ENCODE results near the gene HESX1.

Gene HESX1

DNA sequence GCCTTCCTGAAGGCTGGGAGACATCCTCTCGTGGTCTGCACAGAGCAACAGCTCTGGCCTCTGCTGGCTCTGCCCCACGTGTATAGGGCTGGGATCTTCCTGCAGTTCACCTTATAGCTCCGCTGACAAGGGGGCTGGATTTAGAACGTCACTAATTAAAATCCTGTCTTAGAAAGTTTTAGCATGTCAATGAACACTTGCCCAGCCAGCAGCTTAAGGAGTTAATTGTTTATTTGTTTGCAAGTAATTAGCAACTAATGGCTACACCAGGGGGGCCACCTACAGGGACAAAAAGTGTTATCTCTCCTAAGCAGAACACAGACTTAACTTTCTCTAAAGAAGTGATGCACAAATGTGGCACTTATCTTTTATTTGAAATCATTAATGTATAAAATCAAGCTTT, at the start of gene HESX1:
Gene HESX1 (minus strand): TSS at position 84 of the 403 bp plus-strand sequence. CDS start 60 bp downstream, at position 24.
- DNase-seq: no peak

DNA sequence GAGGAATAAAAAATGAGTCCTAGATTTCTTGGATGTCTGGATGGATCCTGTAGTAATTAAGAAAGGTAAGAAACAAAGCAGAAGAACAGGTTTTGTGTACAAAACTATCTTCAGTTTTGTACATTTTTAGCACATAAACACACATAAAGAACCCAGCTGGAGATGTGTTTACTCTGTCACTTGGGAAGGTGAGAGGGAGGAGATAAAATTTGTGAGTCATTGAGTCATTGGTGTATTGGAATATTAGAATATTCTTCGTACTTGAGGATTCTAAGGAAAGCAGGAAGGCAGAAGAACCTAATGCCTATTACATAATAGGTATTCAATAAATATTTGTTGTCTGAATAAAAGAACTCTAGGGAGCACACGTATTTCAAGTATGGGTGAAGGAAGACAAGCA, 45.2 kb upstream of the HESX1 start:
- DNase-seq: no peak

DNA sequence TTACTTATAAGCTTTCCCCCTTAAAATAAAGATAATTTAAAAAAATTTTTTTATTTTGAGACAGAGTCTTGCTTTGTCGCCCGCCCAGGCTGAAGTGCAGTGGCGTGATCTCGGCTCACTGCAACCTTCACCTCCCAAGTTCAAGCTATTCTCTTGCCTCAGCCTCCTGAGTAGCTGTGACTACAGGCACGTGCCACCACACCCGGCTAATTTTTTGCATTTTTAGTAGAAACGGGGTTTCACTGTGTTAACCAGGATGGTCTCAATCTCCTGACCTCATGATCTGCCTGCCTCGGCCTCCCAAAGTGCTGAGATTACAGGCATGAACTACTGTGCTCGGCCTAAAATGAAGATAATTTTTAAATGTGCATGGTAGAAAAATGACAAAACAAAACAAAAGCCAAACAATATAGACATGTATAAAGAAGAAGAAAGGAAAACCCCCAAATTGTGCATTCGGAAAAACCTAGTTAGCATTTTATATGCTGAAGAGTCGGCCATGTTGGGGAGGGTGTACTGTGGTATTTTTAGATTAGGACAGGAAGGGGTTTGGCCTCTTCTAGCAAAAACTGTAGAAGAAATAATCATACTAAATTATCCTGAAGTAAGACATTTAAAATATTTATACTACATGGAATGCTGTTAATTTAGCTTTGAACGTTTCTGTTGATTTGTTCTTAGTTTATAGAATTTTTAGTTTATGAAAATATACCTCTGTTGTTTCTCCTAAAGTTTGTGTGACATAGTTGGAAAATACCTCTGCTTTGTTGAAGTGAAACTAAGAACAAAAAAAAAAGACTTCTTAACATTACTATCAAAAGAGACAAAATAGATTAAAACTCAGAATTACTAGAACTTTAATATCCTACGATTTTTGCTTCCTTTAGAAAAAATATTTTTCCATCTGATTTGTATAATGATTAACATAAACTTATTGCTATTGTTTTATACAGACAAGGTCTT, 35.1 kb upstream of the HESX1 start:
- DNase-seq: no peak

DNA sequence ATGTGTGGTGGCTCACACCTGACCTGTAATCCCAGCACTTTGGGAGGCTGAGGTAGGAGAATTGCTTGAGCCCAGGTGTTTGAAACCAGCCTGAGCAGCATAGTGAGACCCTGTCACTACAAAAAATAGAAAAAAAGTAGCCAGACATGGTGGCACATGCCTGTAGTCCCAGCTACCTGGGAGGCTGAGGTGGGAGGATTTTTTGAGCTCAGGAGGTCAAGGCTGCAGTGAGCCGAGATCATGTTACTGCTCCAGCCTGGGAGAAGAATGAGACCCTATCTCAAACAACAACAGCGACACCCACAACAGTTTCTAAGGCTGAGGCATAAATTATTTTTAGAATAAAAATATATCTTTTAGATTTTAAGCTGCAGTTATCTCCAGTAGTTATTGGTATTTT, 34.0 kb upstream of the HESX1 start:
- DNase-seq: no peak

DNA sequence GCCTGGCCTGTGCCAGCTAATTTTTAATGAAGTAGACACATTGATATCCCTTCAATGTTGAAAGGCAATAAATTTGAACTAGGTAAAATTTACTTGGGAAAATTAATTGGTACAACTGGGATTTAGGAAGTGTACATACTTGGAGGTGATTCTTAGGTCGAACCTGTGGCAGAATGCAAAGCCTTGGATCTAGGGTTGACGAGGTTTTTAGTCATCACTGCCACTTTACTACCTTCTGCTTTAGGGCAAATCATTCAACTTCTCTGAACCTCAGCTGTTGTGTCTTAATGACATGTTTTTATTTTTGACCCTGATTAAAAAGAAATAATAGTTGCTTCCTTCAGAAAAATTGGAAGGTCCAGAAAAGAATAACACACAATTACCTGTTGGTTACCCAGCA, 30.2 kb upstream of the HESX1 start:
- no peak for DNase-seq

DNA sequence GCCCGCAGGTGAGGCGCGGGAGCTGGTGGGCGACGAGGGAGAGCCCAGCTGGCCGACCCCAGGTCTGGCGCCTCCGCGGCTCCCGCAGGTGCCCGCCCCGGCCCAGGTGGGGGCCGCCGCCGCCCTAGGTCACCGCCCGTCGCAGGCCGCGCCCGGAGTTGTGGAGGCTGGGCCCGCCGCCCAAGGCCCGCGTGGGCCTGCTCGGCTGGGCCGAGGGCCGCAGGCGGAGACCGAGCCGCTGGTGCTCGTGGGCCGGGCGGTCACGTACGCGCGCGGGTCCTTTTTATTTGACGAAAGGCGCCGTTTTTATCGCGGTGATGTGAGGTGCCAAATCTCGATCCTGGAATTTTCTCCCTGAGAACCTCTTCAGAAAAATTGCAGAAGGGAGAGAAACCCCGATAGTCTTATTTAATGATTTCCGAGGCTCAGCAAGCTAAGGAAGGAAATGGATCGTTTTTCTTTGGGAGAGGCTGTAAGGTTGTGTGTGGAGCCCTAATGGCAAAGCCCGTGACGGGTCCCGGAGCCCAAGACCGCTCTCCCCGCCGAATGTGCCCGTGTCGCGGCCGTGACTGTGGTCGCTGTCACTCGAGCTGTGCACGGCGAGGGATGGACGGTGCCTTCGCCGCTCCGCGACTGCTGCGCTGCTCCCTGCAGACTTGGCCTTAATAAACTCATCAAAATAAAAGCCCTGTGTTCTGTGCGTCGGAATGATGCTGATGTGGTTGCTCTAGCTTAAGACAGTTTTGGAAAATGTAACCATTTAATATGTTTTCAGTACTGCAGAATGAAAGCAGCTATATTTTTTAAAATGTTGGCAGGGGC, 28.4 kb upstream of the HESX1 start:
- DNase-seq: no peak

DNA sequence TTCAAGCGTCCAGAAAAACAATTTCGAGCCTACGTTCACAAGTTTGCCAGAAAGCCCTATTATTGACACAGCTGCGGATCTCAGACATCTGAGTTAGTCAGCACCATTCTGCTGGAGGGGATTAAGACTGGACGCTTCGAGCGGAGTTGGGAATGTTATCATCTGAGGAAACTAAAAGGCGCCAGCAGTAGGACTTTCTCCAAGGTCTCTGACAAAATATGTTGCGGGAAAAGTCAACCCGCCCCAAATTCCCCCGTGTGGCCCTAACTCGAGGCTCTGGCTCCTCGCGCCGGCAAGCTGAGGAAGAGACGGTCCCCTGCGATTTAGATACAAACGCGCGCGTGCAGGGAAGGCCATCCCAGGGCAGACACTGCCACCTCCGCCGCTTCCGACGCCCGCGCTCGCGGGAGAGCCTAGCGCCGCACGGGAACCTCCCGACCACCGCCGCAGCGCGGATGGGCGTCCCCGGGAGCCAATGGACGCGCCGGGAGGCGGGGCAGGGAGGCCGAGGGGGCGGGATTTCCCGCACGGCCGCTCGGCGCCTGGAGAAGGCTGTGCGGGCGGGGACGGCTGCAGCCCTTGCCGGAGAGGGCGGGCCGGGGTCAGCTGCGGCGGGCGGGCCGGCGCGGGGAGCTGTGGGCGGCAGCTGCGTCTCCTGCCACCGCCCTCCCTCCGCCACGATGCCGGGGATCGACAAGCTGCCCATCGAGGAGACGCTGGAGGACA, 27.6 kb upstream of the HESX1 start, which contains the start of gene APPL1:
Gene APPL1 (plus strand): TSS at position 526 of the 726 bp plus-strand sequence. CDS start 155 bp downstream, at position 681.
- peak; percentile 64 for DNase-seq

DNA sequence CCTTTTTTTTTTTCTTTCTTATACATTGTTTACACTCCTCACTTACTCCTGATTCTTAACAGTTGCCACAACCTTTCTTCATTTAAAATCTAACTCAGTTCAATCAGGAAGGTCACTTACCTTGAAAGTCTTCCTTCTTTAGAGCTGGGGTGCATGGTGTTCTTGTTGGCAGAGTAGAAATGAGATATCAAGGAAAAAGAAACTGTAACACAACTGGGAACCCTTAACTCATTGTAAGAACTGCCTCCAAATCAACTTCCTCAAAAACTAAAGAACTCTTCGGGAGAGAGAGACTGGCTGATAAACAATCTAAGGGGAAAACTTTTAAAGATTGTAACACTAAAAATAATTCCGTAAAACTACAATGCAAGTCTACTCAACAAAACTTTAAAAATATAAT, 26.4 kb upstream of the HESX1 start:
- DNase-seq: no peak

DNA sequence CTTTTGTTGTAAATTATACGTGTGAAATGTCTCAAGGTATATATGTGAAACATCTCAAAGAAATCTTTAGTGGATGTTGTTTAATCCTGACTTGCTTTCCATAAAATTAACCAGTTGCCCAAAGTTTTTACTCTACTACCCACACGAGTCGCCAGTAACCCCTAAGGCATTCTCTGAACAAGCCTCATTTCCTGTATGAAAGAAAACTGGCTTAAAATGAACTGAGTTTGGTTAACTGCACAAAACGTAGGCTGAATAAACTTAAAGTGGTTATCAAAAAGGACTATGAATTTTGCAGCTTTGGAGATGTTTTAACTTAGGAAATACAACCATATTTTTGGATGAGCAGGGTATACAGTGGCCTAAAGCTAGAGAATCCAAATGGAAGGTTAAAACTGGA, 25.1 kb upstream of the HESX1 start:
- DNase-seq: no peak

DNA sequence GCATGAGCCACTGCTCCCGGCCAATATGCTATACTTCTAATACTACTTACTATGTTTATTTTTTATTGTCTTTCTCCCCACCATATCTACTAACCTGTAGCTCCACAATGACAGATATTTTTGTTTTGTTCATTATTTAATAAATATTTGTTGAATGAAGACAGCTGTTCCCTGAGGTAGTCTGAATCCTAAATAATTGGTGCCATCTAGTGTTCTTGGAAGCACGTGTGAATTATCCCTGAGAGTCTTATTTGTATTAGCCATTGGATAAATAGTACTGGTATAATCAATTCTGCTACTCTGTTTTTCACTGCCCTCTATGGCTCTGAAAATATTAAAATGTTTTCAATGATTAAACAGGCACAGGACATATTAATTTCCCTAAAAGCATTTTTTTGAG, 22.1 kb upstream of the HESX1 start:
- no peak for DNase-seq

DNA sequence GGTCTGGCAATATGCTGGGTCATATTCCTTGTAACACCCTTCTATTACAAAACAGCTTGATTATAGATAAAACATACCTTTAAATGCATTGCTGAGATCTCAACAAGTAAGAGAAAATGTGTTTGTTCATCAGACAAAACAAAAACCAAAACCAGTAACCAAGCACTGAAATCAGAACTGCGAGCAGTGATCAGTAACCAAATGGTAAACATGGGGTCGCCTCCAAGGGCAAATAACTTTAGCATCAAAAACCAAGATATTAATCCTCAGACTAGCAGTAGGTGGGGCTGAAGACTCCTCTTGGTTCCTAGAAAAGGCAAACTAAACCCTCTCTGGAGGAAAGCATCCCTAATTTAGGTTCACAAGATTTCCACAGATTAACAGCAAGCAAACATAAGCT, 6.6 kb upstream of the HESX1 start:
- no peak for DNase-seq

DNA sequence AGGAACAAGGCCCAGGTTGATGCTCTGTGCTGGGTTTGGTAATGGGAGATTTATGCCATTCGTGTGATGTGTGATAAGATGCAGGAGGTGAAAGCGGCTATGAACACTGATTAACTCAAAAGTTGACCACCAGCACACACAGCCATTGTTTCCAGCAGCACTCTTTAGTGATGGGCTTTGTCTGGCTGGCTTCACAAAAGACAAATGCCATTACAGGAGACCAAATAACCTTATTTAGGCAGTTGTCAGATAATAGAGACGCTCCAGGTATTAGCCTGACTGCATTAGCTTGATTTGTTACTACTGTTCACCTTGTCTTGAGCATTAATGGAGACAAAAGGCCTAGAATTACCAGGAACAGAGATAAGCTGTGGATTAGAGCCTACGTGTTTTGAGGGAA, 5.1 kb downstream of the HESX1 start:
- no peak for DNase-seq

DNA sequence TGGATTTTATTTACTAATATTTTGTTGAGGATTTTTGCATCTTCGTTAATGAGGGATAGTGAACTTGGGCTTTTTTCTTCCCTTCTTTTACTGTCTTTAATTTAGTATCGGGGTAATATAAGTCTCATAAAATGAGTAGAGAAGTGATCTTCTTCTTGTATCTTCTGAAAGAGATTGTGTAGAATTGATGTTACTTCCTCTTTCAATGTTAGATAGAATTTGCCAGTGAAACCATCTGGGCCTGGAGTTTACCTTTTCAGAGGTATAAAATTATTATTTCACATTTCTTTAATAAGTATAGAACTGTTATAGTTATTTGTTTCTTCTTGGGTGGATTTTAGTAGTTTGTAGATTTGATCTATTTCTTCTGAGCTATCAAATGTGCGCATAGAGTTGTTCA, 7.8 kb downstream of the HESX1 start:
- DNase-seq: no peak

DNA sequence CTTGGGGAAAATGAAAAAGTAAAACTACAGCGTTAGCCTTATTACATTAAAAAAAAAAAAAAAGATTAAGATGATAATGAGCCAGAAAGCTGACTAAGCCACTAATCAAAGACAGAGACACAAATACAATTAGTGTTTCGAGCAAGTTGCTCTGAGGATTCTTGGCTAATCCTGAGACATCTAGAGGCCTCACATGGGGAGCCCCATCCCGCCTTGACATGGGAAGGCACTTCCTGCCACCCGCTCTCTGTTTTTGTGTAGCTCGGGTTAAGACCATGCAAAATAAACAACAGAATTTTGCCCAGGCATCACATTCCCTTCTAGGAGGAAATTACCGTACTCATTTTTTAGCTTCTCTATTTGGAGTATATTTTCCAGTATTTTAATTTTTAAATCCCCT, 15.3 kb downstream of the HESX1 start:
- no peak for DNase-seq

DNA sequence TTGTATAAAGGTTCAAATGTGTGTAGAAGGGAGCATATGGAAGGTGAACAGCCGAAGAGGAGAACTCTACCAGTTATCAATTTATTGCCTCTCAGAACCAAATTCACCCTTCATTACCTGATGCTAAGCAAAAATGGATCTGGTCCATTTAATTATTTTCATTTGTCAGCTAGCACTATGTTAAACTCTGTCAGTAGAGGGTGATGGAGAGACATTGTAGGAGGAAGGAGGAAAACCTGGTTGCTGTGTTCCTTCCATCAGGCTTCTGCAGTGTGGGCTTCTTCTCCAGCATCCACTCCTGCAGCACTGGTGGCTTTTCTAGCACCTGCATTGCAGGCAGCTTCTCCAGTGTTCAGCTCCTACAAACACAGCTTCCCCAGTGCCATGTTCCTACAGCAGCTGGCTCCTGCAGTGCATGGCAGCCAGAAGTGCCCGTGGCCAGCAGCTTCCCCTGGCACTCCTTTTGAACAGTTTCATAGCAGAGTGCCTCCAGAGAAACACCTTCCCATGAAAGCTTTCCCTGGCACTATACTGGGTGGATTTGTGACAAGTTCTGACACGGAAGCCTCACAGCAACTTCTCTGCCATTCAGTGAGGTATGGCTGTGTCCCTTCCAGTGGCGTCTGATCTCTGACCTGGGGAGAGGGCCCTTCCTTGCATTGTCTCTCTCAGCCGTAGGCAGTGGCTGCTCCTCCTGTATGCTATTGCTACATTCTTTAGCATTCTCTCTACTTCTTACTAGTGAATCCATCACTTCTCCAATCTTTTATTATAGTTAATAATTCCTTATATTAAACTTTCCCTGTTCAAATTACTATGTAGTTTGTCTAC, 20.0 kb downstream of the HESX1 start:
- DNase-seq: peak; percentile 5

DNA sequence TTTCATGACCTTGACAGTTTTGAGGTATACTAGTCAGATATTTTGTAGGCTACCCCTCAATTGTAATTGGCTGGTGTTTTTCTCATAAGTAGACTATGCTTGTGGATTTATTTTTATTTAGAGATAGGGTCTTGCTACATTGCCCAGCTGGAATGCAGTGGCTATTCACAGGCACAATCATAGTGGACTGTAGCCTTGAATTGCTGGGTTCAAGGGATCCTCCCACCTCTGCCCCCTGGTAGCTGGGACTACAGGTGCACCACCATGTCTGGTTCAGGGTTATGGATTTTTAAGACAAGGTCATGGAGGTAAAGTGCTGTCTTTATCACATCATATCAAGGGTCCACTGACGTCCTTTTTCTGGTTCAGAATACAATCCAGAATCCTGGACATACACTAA, 23.7 kb downstream of the HESX1 start:
- no peak for DNase-seq

DNA sequence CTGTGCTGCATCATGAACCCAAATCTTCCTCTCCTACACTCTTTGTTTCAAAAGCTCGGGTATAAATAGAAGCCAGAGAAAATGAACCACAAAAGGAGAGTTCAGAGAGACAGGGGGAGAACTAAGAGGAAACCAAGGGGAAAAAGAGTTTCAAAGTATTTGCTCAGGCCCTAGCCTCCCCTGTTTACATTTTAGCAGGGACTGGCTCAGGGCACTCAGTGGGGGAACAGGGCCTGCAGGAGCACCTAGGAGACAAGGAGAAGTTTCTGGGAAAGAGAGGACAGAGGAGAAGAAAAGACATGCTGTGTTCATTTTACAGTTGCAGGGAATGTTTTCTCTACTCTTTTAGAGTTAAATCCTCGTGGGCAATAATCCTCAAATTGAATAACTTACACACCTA, 26.1 kb downstream of the HESX1 start:
- DNase-seq: no peak

DNA sequence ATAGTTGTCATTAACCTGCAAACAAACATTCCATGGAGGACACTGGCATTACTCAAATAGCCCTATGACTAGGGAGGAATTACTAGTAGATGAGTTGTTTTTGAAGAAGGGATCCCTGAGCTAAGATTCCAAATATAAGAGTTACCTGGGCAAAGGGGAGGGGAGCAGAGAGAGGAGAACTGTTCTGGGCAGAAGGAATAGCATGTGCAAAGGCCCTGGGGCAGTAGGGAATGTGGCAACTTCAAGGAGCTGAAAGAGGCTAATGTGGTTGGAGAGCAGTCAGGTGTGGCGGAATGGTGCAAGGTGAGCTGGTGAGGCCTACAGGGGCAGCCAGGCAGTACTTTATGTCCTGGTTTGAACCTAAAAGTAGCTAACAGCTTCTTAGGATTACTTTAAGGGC, 28.8 kb downstream of the HESX1 start:
- DNase-seq: no peak

DNA sequence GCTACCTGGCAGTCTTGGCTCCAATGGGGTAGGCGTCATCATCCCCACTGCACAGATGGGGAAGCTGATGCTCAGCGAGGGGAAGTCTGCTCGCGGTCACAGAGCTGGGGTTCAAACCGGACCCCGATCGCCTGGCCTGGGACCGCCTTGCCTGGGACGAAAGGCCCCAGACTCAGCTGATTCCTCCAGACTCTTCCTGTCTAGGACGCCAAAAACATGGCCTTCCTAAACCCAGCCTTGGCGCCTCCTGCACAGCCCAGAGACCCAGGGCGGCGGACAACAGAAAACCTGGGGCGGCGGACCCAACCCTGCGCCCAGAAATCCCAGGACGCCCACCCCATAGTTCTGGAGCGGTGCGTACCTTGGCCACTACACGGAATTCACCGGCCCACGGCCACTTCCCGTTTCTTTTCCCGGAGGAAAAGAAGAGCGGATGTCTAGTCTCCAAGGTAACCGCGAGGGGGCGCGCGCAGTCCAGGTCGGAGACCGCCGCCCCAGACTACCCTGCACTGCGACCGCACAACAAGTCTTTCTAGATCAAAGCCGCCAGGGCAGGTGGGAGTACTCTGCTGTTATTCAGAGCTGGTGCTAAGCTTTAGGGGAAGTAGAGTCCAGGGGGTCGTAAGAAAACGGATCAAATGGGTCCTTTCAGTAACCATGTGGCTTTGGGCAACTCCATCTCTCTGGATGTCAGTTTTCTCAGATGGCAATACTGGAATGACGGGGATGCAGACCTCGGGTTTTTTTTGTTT, 29.7 kb downstream of the HESX1 start:
- DNase-seq: peak; percentile 72

DNA sequence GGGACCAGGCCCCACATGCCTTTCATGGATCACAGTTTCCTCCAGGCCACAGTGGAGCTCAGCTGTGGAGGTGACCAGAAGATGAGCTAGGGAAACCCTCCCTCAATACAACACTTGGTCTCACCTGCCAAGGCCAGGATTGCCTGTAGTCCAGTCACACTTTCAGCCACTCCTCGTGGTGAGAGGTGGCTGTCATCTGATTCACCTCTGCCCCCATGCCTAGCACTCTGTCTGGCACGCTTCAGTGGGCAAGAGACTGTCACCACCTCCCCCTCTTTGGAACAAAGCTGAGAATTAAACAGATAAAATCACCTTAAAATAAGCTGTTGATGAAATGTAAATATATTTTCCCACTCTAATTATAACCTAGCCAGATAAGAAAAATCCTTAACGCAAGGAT, 30.7 kb downstream of the HESX1 start:
- no peak for DNase-seq

DNA sequence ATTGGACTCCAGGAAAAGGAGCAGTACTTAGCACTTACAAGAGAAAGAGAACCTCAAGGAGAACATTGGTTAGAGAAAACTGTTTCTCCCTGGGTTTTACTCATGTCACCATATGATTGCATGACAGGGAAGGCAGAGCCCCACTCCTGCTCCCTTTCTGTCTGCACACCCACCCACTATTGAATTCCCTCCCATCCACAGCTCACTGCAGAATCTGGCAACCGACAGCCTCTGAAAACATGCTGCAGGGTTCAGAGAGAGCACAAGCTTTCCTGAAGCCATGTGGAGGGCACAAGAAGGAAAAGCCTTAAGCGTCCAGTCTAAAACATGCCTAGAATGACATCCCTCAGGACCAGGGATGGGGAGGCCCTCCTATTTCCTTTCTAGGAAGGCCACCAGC, 31.6 kb downstream of the HESX1 start:
- no peak for DNase-seq

DNA sequence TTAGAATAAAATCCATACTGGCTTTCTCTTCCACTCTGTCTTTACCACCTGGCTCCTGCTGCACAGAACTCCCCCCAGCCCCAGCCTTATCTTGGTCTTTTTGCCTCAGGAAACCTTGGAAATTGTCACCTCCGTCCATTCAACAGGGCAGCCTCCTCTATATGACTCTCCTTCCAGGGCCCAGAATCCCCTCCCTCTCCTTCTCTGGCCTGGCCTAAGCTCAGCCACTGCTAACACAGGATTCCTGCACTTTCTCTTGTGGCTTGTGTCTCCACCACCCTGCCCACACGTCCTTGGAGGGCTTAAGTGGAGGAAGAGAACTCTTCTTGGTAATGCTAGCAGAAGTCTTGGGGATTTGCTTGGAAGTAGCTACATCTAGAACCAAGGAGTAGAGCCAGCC, 33.1 kb downstream of the HESX1 start:
- DNase-seq: no peak
